Epithelial cell of esophagus (primary cell): ENCODE results near the gene CD93.

Experiments used
- DNase-seq: peaks from one replicate; pipeline ENCODE4 v3.0.0; 2010; ENCODE audit warnings: low read depth
- H3K4me3 ChIP-seq: 2 replicates; pipeline ENCODE4 v1.5.1; 2011; ENCODE audit warnings: mild to moderate bottlenecking, low read length, control low read depth
- TF ChIP-seq, protein P1 (sequence below): IDR thresholded peaks from 2 replicates; pipeline ENCODE4 v1.5.1; 2011; ENCODE audit warnings: low read depth, mild to moderate bottlenecking, low read length, control low read depth, inconsistent platforms; ENCODE audit not compliant: insufficient read depth; ENCODE audit errors: missing control alignments

Gene CD93

GRCh38 chr20:23032750-23033078 is 53.4 kb downstream of the CD93 start:
- H3K4me3 ChIP-seq = no peak overlapping the region
- TF ChIP-seq, protein P1, sequence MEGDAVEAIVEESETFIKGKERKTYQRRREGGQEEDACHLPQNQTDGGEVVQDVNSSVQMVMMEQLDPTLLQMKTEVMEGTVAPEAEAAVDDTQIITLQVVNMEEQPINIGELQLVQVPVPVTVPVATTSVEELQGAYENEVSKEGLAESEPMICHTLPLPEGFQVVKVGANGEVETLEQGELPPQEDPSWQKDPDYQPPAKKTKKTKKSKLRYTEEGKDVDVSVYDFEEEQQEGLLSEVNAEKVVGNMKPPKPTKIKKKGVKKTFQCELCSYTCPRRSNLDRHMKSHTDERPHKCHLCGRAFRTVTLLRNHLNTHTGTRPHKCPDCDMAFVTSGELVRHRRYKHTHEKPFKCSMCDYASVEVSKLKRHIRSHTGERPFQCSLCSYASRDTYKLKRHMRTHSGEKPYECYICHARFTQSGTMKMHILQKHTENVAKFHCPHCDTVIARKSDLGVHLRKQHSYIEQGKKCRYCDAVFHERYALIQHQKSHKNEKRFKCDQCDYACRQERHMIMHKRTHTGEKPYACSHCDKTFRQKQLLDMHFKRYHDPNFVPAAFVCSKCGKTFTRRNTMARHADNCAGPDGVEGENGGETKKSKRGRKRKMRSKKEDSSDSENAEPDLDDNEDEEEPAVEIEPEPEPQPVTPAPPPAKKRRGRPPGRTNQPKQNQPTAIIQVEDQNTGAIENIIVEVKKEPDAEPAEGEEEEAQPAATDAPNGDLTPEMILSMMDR = no peak
- no peak for DNase-seq

- no peak for DNase-seq
- TF ChIP-seq, protein P1 = no peak
- H3K4me3 ChIP-seq = no peak overlapping the region
Observed at GRCh38 chr20:23032056-23032749, 53.9 kb downstream of the CD93 start.

- TF ChIP-seq, protein P1 = no peak
- no peak overlapping the region for H3K4me3 ChIP-seq
- no peak for DNase-seq
Observed at GRCh38 chr20:23031346-23031745, 54.8 kb downstream of the CD93 start.
